Stimulated activated CD8-positive, alpha-beta memory T cell treated with anti-CD3 and anti-CD28 coated beads, Interleukin-12 subunit alpha, Interleukin-12 subunit beta, amount 100 ng/mL, for 24 hours (primary cell): Measurements from ENCODE around the gene LGALSL.
"Not testable (repeated sequence)": the region's sequence is repeated elsewhere in the genome, so short reads cannot be mapped to it uniquely, and the experiment has no call there.

Experiments
- DNase-seq: peaks from one replicate; pipeline ENCODE4 v3.0.0-alpha.2; 2020; ENCODE audit errors: extremely low read depth

The LGALSL gene

DNA sequence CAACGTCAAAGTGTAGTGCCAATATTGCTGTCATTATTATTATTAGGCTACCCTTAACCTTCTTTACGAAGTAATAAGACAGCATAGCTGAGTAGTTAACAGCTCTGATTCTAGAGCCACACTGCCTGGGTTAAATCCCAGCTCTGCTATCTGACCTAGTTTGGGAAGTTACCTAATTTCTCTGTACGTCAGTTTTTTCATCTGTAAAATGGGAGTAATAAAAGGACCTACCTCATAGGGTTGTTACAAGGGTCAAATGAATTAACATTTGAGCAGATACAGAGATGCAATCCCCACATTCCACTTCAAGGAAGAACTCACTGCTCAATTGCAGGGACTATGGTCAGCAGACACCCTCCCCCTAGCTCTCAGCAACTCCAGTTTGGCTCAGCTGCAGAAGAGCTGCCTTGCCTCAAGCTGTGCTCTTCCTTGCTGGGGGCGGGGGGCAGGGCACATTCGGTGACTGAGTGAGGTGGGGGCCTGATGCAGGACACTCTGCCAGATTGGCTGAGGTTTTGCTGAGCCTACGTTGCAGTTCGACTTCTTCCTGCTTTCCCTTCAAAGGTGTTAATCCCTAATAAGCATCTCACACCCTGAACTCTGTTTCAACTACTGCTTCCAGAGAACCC lies 11.0 kb upstream of the LGALSL start:
- no peak for DNase-seq

DNA sequence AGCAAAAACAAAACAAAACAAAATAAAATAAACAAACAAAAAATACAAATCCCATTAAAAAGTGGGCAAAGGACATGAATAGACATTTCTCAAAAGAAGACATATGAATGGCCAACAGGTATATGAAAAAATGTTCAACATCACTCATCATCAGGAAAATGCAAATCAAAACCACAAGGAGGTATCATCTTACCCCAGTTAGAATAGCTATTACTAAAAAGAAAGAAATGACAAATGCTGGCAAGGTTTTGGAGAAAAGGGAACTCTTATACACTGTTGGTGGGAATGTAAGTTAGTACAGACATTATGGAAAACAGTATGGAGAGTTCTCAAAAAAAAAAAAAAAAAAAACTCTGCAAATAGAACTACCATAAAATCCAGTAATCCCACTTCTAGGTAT lies 8.0 kb upstream of the LGALSL start:
- DNase-seq: not testable (repeated sequence)

DNA sequence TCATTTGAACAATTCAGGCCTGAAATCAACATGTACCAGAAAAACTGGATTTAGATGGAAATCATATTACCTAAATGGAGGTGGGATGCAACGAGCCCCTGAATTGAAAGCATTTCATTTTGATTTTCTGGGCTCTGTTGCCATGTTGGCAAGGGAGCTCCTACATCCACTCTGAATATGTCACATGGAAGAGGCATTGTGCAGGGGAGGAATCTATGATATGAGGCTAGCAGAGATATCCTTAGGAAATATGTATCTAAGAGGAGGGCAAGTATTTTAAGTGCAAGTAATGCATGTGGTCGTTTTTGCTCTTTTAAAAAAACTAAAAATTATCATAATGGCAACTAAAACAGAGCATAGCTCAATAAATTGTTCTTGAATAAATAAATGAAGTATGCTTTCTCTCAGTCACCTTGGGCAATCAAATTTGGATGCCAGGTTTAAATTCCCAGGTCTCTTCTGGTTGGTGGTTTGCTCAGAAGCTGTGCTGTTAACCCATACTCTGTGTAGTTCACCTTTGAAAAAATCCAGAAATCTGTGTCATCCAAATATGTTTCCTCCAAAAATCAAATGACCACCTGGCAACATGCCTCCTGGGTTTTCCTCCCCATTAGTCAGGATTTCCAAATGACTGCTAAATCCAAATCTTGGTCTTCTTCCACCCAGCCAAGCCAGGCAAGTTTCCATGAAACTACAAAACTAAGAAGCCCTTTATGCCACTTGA lies 6.5 kb upstream of the LGALSL start:
- DNase-seq: no peak

DNA sequence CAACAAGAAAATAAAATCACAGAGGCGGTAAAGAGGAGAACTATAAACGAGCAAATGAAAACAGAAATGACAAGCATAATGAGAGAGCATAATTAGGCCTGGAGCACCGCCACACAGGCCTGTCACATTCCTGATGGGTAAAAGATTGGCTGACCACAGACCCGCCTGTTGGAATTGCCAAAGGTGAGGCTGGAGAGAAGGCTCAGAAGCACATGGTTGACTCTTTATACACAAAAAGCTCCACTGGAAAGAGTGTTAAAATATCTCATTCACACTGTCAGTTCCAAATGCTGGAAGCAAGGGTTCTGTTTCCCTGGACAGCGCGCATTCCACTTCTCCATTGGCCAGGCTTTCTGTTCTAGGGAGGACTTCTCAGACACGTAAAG lies 5.9 kb upstream of the LGALSL start:
- DNase-seq: no peak

DNA sequence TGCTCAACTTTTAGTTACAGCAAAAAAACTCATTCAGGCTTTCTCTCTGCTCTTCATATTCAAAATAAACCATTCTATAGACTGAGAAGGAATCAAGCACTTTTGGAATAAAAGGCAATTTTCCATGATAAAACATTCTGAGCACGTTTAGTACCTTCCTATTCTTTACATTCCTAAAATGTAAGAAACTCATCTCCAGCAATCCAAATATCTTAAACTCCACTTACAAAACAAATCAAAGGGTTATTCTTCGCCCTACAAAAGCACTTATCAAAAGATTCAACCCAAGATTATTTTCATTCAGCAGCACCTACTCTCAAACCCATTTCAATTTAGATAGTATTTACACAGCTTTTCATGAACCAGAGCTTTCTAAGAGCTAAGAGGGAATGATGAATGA lies 2.9 kb upstream of the LGALSL start:
- DNase-seq: no peak

DNA sequence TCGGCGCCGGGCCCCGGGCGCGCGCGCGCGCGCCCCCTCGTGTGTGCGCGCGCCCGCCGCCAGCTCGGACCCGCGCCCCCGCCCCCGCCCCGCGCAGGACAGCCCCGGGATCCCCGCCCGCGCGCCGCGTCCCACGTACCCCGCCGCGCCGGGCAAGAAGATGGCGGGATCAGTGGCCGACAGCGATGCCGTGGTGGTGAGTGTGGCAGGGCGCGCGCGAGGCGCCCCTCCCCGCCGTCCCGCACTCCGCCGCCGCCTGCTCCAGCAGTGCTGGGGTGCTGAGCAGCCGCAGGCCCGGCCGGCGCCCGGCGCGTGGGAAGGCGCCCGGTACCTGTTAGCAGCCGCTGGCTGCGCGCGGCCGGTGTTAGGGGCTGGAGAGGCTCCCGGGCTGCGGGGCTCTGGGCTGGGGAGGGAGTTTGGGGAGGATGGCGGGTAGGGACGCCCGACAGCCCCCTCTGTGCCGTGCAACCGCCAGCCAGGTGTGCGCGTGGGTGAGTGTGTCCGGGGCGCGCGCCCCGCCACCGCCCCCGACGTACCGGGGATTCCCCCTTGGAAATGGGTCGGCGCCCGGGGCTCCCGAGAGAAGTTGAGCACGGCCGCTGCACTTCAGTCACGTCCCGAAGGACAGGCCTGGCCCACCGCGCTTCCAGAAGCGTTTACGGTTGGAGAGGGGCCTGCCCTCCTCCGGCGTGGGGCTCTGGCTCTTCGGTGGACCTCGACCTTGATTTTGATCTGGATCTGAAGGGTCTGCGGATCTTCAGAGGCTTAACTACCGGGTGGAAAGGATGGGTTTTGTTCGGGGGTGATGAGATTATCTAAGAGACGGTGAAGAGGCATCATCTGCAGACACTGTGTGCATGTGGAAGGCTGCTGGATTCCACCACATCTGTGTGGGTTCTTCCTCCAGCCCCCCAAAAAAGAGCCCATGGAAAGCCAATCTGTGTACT lies 697 bp downstream of the LGALSL start:
- DNase-seq: no peak

DNA sequence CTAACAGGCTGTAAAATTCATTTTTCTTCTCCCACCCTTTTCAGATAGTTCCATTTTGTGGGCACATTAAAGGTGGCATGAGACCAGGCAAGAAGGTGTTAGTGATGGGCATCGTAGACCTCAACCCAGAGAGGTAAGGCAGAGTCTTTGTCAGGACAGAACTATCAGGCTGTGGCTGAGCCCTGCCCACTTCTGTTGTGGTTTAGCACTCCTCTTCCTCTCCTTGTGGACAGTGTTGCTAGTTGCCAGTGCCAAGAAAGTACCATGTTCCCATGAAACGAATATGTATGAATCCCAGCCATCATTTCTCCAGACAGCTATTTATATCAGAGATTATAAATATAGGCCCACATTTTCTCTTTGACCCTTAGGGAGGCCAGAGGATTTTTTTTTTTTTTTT lies 1.6 kb downstream of the LGALSL start:
- no peak for DNase-seq

DNA sequence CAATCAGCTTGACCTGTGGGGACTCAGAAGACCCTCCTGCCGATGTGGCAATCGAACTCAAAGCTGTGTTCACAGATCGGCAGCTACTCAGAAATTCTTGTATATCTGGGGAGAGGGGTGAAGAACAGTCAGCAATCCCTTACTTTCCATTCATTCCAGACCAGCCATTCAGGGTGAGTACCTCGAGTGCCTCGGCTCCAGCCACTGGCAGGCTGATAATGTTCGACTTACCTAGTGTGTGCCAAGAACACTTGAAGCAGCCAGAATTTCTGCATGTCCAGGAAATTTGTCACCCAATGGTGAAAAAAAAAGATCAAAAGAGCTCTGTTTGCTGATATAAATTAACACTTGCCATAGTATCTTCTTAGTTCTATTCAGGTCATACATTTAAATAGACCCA lies 2.3 kb downstream of the LGALSL start:
- DNase-seq: no peak

DNA sequence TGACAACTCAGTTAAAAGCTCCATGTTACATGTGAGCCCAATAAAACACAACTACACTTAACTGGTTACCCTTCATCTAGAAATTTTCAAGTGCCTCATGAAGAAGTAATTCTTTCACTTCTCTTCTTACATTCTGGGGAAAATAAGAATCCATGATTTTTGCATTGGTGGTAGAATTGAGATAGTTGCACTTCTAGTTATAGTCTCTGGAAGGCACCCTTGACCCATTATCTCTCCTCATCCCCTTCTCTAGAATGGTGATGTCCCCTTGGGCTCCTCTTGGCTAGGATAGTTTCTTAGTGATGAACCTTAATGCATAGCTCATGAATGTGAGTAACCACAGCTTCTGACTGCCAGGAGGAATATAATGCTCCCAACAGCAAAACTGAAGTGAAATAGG lies 3.6 kb downstream of the LGALSL start:
- no peak for DNase-seq

DNA sequence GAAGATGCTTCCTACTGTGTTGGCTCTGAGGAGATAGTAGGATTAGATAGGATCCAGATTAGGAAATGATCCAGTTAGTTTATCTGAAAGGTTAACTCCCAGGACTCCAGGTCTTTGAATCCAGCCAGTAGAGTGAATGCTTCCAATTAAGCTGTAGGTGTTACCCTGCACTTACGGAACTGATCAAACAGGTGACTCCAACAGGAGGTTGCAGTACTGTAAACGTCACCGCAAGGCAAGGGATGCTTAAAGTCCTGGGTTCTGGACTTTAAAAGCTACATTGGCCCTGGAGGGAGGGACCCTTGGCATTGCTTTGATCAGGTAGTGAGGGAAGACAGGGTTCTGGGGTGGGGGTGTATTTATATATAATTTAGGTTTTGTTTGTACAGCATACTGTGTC lies 5.6 kb downstream of the LGALSL start:
- no peak for DNase-seq

DNA sequence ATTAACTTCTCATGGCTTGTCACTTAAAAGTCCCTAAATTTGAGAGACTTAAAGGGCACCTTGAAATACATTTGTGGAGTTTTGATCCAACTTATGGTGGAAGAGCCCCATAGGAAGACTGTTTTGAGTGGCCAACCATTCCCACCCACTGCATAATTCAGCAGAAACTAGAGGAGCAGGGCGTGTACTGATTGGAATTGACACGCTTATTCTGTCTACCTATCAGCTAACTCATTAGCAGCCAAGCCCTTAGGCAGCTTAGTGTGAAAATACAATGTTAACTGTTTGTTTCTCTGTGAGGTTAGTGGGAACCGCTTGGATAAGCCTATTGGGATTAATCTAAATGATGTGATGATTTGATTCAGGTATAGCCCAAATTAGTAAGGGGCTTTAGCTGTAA lies 6.4 kb downstream of the LGALSL start:
- no peak for DNase-seq

DNA sequence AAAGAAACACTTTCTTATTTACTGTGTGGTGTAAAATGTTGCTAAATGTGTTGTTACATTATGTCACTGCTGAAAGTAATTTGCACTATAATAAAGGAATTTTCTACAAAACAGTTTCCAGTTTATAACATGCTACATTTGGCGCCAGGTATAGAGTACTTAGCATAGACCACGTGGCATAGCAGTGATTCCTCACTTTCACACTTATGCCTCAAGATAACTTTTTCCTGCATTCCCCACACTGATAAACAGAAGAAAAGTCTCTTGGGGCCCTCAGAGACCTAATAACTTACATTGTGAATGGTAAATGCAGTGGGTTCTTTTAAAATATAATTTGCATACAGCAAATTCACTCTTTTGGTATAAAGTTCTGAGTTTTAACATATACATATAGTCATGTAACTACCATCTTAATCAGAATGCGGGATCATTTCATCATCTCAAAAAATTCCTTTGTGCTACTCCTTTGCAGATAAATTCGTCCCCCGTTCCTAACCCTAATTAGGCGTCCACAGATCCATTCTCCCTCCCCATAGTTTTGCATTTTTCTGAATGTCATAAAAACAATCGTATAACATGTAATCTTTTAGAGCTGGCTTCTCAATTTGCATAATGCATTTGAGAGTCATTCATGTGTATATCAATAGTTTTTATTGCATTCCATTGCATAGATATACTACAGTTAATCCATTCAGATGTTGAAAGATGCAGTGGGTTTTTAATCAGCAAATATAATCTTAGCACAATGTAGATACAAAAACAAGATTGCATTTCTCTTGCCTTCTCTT lies 7.5 kb downstream of the LGALSL start:
- no peak for DNase-seq

DNA sequence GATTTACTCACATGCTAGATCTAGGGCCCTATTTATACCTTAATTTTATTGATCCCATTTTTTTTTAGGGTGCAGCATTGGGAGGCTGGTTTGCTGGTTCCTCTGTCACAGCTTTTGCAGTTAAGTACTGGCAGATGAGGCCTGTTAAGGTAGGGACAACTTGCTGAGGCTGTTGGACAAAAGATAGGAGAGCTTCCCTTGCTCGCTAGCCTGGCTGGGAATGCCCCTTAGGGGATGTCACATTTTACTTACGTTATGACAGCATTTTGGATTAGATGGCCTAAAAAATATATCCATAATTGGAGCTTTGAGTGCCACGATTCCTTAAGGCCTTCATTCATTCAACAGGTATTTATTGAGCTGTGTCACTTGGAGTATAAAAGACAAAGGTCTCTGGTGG lies 8.2 kb downstream of the LGALSL start:
- DNase-seq: no peak

DNA sequence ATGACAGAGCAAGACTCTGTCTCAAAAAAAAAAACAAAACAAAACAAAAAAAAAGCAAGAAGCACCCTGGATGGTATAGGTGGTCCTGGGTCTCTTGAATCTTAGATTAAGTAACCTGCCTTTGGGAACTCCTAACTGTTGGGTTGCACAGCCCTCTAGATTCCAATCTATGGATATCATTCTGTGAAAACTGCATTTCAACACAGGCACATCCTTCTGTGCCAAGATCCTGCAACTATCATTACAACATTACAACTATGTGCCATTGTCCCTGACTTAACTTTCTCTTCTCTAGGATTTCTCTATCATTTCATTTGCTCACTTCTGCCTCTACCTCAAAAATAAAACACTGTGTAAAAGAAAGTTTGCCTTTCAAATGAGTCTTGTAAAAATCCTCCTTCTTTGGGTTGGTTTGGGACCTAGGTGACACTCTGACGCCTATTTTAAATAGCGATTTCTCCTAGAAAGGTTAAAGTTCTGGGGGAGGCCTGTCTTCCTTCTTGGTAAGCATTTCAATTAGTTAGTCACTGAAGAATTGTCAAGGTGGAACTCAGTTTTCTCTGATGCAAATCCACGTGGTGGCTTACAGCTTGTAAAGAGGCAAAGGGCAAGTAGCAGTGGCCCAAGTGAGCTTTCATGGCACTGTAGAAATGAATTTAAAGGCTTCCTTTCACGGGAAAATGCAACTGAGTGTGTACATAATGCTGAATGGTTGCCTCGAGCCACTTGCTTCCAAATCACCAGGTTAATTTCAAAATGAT lies 9.2 kb downstream of the LGALSL start:
- DNase-seq: no peak

DNA sequence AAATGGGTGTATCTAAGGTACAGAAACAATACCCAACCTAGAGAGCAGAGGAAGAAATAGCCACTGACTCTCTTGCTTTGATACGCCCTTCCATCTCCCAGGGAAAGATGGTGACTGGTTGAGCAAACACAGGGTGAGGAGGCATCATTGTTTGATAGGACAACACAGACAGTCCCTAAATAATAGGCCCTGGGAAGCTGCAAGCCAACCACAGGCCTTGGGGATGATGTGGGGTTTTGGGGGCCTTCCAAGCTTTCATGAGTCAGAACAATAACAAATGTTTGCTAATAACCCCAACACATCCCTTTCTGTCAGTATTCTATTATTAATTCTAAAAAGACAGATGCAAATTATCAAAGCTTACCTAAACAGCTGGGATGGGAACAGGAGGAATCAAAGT lies 9.8 kb downstream of the LGALSL start:
- DNase-seq: no peak

DNA sequence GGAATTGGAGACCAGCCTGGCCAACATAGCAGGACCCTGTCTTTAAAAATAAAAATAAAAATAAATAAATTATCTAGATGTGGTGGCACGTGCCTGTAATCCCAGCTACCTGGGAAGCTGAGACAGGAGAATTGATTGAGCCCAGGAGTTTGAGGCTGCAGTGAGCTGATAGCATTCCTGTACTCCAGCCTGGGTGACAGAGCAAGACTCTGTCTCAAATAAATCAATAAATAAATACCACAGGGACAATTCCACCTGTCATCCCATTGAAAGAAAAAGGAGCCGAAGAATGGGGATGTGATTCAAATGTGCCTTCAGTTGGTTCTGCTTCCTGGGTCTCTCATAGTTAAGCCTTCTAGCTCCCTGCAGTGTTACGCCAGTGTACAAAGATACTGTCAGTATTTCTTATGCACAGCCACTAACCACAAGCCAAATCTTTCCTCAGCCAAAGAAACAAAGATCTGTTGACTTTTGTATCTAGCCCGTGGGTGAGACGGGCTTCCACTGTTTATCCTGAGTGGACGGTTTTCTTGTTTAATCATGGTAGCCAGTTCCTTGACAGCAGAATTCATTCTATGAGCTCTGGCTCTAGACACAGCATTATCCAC lies 12.6 kb downstream of the LGALSL start:
- DNase-seq: no peak

DNA sequence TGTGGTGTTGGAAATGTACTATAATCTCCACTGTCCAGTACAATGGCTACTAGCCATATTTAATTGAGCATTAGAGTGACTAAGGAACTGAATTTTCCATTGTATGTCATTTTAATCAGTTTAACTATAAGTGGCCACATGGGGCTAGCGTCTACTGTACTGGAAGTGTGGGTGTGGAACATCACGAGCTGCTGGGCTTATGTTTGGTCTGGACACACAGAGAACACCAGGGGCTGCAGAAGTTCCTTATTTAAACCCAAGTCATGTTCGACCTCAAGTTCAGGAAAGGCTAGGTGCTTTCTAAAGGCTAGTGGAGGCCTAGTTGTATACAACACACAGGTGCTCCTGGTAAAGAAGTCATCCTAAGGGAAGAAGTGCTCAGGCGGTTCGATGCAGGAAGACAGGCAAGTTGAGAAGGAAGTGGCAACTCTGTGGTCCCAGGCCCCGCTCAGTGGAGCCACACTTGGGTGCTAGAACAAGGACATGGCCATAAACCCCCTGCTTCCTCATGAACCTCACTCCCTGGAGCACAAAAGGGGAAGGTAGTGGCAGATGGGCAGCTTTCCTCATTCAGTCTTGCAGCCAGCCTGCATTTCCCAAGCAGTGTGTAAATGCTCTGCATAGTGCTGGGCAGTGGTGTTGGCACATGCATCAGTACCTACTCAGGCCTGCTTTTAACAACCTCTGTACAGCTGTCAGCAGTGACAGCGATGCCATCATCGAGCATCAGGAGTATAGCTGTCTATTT lies 13.3 kb downstream of the LGALSL start:
- no peak for DNase-seq

DNA sequence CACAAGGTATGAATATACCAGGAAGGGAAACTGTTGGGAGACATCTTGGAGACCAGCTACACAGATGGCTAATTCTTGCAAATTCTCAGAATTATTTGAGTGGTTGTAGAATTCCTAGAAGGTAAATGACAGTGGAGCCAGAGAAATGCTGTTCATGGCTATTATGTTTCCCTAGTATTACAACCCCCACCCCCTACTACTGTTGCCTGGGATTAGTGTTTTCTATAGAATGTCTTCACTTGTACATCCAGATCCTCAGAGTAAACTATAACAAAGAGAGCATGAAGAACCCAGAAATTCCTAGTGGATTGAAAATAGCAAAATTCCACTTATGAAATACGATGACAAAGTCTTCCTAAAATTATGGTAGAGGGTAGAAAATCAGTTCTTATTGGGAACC lies 15.3 kb downstream of the LGALSL start:
- no peak for DNase-seq

DNA sequence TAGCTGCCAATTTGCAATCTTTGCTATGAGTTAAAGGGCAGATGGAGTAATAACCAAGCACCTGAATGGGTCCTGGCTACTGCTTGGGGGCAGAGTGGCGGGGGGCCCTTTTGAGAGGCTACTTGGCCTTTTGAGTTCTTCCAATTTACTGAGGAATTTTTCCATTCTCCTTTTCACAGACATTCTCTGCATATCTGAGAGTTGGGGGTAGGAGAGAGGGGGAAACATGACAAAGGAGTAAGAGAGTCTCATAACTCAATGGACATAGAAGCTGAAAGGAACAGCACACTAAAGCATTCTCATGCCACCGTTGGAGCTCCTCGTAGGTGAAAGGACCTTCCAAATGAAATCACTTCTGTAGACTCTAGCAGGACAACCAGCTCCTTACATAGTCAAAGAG lies 16.1 kb downstream of the LGALSL start:
- no peak for DNase-seq

DNA sequence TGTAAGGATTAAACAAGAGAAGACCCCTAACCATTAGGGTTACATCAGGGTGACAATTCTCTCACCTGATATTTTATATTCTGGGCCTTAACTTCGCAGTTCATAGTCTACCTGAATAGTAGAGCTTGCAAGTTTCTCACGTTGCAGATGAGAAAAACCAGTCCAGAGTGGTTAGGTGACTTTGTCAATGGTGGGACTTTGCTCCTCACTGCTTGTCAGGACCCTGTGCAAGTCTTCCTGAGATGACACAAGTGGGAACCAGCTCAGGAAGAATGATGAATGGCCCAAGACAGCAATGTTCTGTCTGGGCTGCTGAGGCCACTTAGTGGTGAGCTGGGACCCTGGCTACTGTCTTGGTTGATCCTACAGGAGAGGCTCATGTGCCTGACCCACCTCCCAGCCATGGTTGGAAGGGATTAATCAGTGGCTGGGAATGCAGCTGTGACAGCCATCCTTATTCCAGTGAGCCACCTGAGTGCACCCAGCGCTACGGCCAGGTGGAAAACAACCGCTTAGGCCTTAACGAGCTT lies 16.9 kb downstream of the LGALSL start:
- DNase-seq: no peak
